ENCODE data around the gene IL22RA2. TPM values are rescaled to one million over a fixed set of nuclear protein-coding genes. Genes with fewer than 3 reads are reported as not detected.

Gene IL22RA2
- total RNA-seq, 1 experiment from 2014 or later, result not detected

DNA sequence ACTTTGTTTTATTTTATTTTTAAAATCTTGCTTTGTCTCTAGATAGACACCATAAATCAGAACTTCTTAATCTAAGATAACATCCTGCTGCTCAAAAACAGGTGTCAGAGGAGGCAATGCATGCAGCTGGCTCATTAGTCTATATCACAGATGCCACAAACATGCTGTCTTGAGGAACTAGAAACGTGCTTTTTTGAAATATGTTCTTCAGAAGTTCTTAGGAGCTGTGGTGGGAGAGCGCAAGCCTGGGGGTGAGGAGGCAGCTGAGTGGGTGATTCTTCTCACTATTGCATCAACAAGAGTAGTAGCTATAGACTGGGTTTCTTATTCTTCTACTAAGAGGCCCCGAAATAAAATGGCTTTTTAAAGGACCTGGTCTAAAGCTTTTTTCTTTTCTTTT, 23.4 kb downstream of the IL22RA2 start:
- H3K9me3 ChIP-seq (replicated peaks), result no peaks in the 10 kb centered on the region
- DNase-seq (ENCODE audit: low read depth in 1 of 2, low spot score in 2 of 2), result no peak

DNA sequence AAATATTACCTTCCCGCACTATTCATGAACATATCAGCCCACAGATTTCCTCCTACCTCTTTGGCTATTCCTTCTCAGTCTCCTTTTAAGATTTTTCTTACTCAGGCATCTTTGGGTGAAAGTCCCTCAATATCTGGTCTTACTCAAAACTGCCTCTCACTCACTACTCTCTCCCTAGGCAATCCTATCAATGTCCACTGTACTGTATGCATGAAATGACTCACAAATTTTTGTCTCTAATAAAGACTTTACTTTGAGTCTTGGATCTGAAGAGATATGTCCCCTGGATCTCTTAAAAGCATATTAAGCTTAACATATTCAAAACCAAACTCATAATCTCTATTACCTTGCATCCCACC, 24.4 kb downstream of the IL22RA2 start:
- DNase-seq (ENCODE audit: low read depth in 1 of 2, low spot score in 2 of 2), result no peak
- Histone ChIP-seq H3K27ac (no peak overlapping the region), H3K36me3 (no peaks in the 10 kb centered on the region), H3K9me3 (replicated peaks) (no peaks in the 10 kb centered on the region), H3K4me1 (replicated peaks) (no peaks in the 10 kb centered on the region), H3K27me3 (replicated peaks) (no peaks in the 10 kb centered on the region; the same call in 1 of the 2 replicates), H3K4me3 (no peak overlapping the region)

More for the DNA sequence above, 23.4 kb downstream of the IL22RA2 start:
- Histone ChIP-seq H3K27me3 (replicated peaks) (no peaks in the 10 kb centered on the region; the same call in 1 of the 2 replicates), H3K4me3 (no peak overlapping the region), H3K27ac (no peak overlapping the region), H3K36me3 (no peaks in the 10 kb centered on the region), H3K4me1 (replicated peaks) (no peaks in the 10 kb centered on the region)

DNA sequence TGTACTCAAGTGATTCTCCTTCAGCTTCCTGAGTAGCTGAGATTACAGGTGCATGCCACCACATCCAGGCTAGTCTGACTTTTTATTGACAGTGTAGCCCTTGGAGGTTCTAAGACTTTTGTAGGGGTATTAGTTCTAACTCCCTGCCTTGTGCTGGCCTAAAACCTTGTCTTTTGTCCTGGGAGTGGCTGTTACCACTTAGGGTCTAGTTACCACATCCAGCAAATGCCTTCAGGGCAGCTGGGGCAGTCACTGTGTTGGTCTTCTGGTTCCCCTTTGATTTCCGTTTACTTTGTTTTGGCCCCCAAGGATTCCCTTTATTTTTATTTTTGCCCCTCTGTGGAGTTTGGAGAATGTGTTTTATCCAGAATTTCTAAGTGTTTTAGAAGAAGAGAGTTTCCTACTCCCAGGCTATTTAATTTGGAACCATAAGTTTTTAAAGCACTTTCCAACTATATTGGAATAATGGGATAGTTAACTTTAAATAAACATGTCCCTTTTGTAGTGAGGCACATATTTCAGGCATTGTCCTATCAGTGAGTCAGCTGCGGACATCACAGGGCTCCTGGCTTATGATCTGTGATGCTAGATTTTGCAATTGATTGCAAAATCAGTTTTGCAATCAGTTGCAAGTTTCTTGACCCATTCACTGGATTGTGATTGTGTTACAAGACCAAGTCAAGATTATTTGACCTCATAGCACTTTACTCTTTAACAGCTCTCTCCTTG, 25.0 kb downstream of the IL22RA2 start:
- no peak overlapping the region for H3K4me3 ChIP-seq
- H3K27me3 ChIP-seq (replicated peaks), result no peaks in the 10 kb centered on the region; the same call in 1 of the 2 replicates
- no peaks in the 10 kb centered on the region for H3K36me3 ChIP-seq
- no peaks in the 10 kb centered on the region for H3K9me3 ChIP-seq (replicated peaks)
- no peak overlapping the region for H3K27ac ChIP-seq
- no peak for DNase-seq (ENCODE audit: low read depth in 1 of 2, low spot score in 2 of 2)
- no peaks in the 10 kb centered on the region for H3K4me1 ChIP-seq (replicated peaks)

GRCh38 chr6:137147195-137147594, 26.2 kb downstream of the IL22RA2 start:
- no peaks in the 10 kb centered on the region for H3K4me1 ChIP-seq (replicated peaks)
- no peaks in the 10 kb centered on the region for H3K9me3 ChIP-seq (replicated peaks)
- no peak overlapping the region for H3K27ac ChIP-seq
- DNase-seq (ENCODE audit: low read depth in 1 of 2, low spot score in 2 of 2), result no peak
- no peaks in the 10 kb centered on the region; the same call in 1 of the 2 replicates for H3K27me3 ChIP-seq (replicated peaks)
- no peaks in the 10 kb centered on the region for H3K36me3 ChIP-seq
- H3K4me3 ChIP-seq, result no peak overlapping the region

DNA sequence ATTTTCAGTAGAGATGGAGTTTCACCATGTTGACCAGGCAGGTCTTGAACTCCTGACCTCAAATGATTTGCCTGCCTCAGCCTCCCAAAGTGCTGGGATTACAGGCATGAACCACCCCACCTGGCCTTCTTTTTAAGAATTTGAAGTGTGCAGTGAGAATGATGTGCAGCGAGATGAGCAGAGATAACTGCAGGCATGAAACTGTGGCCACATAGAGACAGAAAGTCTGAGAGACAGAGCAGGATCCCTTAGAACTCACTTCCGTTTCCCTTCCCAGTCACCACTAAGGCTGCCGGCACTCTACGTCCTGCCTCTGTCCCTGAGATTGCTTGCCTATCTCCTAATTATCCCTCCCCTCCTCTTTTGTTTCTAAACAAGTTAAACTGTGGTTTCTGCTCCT, 27.2 kb downstream of the IL22RA2 start:
- Histone ChIP-seq H3K4me3 (no peak overlapping the region), H3K27ac (no peak overlapping the region), H3K4me1 (replicated peaks) (no peaks in the 10 kb centered on the region), H3K36me3 (no peaks in the 10 kb centered on the region), H3K27me3 (replicated peaks) (no peaks in the 10 kb centered on the region; the same call in 1 of the 2 replicates), H3K9me3 (replicated peaks) (no peaks in the 10 kb centered on the region)
- DNase-seq (ENCODE audit: low read depth in 1 of 2, low spot score in 2 of 2), result no peak

GRCh38 chr6:137145421-137145820, 28.0 kb downstream of the IL22RA2 start:
- H3K27ac ChIP-seq, result no peak overlapping the region
- no peaks in the 10 kb centered on the region for H3K36me3 ChIP-seq
- no peaks in the 10 kb centered on the region for H3K9me3 ChIP-seq (replicated peaks)
- no peak overlapping the region for H3K4me3 ChIP-seq
- DNase-seq (ENCODE audit: low read depth in 1 of 2, low spot score in 2 of 2), result no peak
- H3K27me3 ChIP-seq (replicated peaks), result no peaks in the 10 kb centered on the region; the same call in 1 of the 2 replicates
- no peaks in the 10 kb centered on the region for H3K4me1 ChIP-seq (replicated peaks)

- DNase-seq (ENCODE audit: low read depth in 1 of 2, low spot score in 2 of 2), result no peak
- H3K4me1 ChIP-seq (replicated peaks), result no peaks in the 10 kb centered on the region
- H3K36me3 ChIP-seq, result no peaks in the 10 kb centered on the region
- H3K27me3 ChIP-seq (replicated peaks), result no peaks in the 10 kb centered on the region
- H3K9me3 ChIP-seq (replicated peaks), result peaks cover 4% of the 10 kb centered on the region; the same call in 1 of the 2 replicates
- no peak overlapping the region for H3K27ac ChIP-seq
- H3K4me3 ChIP-seq, result no peak overlapping the region
Measured at GRCh38 chr6:137136065-137136464, 37.4 kb downstream of the IL22RA2 start.

DNA sequence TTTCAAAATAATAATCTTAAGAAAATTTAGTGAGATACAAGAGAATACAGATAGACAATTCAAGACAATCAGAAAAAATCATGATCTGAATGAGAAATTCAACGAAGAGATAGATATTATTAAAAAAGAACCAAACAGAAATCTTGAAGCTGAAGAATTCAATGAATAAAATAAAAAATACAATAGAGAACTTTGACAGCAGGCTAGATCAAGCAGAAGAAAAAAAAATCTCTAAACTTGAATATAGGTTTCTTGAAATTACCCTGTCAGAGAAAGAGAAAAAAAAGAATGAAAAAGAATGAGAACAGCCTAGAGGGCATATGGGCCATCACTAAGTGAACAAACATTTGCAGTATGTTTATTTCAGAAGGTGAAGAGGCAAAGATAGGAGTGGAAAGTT, 39.0 kb downstream of the IL22RA2 start:
- Histone ChIP-seq H3K27me3 (replicated peaks) (no peaks in the 10 kb centered on the region), H3K36me3 (no peaks in the 10 kb centered on the region), H3K9me3 (replicated peaks) (peaks cover 4% of the 10 kb centered on the region; the same call in 1 of the 2 replicates), H3K4me1 (replicated peaks) (no peaks in the 10 kb centered on the region), H3K4me3 (no peak overlapping the region), H3K27ac (no peak overlapping the region)
- no peak for DNase-seq (ENCODE audit: low read depth in 1 of 2, low spot score in 2 of 2)

DNA sequence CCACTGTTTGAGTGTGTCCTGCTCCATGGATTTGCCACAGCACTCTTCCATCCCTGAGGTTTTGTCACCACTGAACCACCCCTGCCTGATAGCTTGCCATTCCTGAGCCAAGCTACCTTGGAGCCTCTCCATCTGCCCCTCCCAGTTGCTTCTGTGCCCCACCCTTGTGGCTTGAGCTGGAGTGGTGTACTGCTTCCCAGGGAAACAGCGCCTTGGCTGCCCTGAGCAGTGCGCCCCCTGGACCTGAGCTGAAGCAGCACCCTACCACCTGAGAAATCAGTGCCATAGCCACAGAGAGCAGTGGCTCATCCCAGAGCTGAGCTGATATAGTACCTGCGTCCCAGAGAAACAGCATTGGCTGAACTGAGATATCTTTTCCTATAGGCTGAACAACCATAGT, 40.3 kb downstream of the IL22RA2 start:
- no peak for DNase-seq (ENCODE audit: low read depth in 1 of 2, low spot score in 2 of 2)
- Histone ChIP-seq H3K4me1 (replicated peaks) (no peaks in the 10 kb centered on the region), H3K9me3 (replicated peaks) (peaks cover 4% of the 10 kb centered on the region; the same call in 1 of the 2 replicates), H3K4me3 (no peak overlapping the region), H3K27me3 (replicated peaks) (no peaks in the 10 kb centered on the region), H3K27ac (no peak overlapping the region), H3K36me3 (no peaks in the 10 kb centered on the region)

DNA sequence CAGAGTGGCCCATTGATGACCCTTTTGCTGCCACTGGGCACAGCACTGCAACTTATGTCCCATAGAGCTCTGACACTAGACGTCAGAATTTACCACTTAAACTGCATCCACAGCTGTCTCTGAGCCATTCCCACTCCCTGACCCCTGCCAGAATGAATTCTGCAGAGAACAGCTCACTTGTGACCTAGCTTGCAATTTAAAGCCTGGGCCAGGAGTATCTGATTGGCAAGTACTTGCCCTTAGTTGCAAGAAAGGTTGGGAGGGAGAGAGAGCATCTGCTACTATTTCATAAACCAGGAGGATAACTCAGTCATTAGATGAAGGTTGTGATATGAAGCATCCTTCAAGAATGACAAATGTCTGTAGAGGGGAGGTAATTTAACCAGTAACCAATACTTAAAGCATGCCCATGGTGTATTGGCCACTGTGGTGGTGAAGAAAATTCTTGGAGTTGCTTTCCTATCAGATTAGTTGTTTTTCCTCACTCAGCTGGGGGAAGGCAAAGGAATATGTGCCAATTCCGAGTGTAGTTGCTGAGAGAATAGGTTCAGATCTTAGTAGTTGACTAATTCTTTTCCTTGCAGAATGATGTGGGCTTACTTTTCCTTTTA, 46.5 kb downstream of the IL22RA2 start:
- DNase-seq (ENCODE audit: low read depth in 1 of 2, low spot score in 2 of 2), result no peak
- H3K36me3 ChIP-seq, result no peaks in the 10 kb centered on the region
- H3K4me3 ChIP-seq, result no peak overlapping the region
- no peaks in the 10 kb centered on the region for H3K27me3 ChIP-seq (replicated peaks)
- 0 out of 2 replicates have a peak, but pooled peaks cover 2% of the 10 kb centered on the region for H3K9me3 ChIP-seq (replicated peaks)
- H3K27ac ChIP-seq, result no peak overlapping the region
- no peaks in the 10 kb centered on the region for H3K4me1 ChIP-seq (replicated peaks)

DNA sequence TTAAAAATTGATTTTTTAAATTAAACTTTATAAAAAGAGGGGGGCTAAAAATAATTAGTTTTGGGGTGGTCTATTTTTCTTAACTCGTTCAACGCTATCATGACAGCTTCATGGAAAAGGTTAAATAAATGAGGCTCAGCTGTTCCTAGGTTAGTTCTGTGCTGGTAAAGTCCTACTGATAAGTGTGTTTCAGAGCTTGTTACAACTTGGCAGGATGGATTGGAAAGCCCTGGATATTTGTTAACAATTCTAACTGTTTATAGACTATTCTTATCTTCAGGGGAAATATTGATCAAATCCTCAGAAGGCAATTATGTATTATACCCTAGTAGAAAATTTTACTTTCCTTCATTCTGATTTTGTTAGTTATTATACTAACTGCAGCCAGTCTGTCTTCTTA, 50.4 kb downstream of the IL22RA2 start:
- H3K9me3 ChIP-seq (replicated peaks), result 0 out of 2 replicates have a peak, but pooled peaks cover 2% of the 10 kb centered on the region
- no peaks in the 10 kb centered on the region for H3K4me1 ChIP-seq (replicated peaks)
- H3K36me3 ChIP-seq, result no peaks in the 10 kb centered on the region
- H3K27me3 ChIP-seq (replicated peaks), result no peaks in the 10 kb centered on the region
- H3K27ac ChIP-seq, result no peak overlapping the region
- no peak overlapping the region for H3K4me3 ChIP-seq
- no peak for DNase-seq (ENCODE audit: low read depth in 1 of 2, low spot score in 2 of 2)

DNA sequence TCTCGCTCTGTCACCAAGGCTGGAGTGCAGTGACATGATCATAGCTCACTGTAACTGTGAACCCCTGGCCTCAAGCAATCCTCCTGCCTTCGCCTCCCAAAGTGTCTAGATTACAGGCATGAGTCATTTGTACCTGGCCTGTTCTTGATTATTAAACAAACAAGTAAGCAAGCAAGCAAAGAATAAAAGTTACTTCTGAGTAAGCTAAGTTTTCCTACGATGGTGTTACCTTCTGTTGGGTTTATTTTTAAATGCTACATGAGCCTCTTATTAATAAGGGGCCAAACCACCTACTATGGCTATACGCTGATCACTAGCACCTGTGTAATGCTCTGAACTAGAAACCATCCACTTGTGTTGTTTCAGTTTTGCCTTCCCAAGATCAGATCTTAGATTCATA, 50.8 kb downstream of the IL22RA2 start:
- no peak for DNase-seq (ENCODE audit: low read depth in 1 of 2, low spot score in 2 of 2)
- no peak overlapping the region for H3K4me3 ChIP-seq
- no peaks in the 10 kb centered on the region for H3K27me3 ChIP-seq (replicated peaks)
- H3K27ac ChIP-seq, result no peak overlapping the region
- no peaks in the 10 kb centered on the region for H3K36me3 ChIP-seq
- no peaks in the 10 kb centered on the region for H3K4me1 ChIP-seq (replicated peaks)
- 0 out of 2 replicates have a peak, but pooled peaks cover 2% of the 10 kb centered on the region for H3K9me3 ChIP-seq (replicated peaks)

GRCh38 chr6:137121401-137121997, 51.9 kb downstream of the IL22RA2 start:
- Histone ChIP-seq H3K4me1 (replicated peaks) (no peaks in the 10 kb centered on the region), H3K27ac (no peak overlapping the region), H3K9me3 (replicated peaks) (0 out of 2 replicates have a peak, but pooled peaks cover 2% of the 10 kb centered on the region), H3K27me3 (replicated peaks) (no peaks in the 10 kb centered on the region), H3K4me3 (no peak overlapping the region), H3K36me3 (no peaks in the 10 kb centered on the region)
- DNase-seq (ENCODE audit: low read depth in 1 of 2, low spot score in 2 of 2), result no peak

DNA sequence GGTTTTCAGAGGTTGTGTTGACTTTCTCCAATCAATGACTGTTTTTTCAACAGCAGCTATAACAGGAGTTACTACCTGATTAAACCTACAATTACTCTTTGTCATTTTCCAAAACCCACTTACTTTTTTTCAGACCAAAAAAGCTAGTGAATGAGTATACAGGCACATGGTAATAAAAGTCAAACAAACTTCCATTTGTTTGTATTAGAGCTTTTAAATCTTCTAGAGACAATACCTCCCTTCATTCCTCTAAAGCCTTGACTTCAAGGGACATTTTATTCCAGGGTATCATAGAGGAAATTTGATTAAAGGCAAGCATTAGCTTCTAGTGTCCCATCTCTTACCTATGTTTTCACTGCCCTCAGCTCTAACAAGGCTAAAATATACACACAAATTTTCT, 52.7 kb downstream of the IL22RA2 start:
- no peak for DNase-seq (ENCODE audit: low read depth in 1 of 2, low spot score in 2 of 2)
- Histone ChIP-seq H3K4me3 (no peak overlapping the region), H3K27ac (no peak overlapping the region), H3K36me3 (no peaks in the 10 kb centered on the region), H3K27me3 (replicated peaks) (no peaks in the 10 kb centered on the region), H3K9me3 (replicated peaks) (0 out of 2 replicates have a peak, but pooled peaks cover 2% of the 10 kb centered on the region), H3K4me1 (replicated peaks) (no peaks in the 10 kb centered on the region)

All from SJSA1 (cell line).